HCT116 (cell line): Measurements from ENCODE around the gene NCAPG2. TPM values are rescaled to one million over a fixed set of nuclear protein-coding genes. Genes with fewer than 3 reads are reported as not detected.

Source experiments
- ATAC-seq: fragments of 200-7000 bp; cut with Tn5 transposase; 2 replicates; pipeline ENCODE4 v1.9.1; 2020; ENCODE audit warnings: mild to moderate bottlenecking, moderate library complexity
- BruUV-seq: library from RNA; stranded (reverse); fragments of 400-500 nt; replicated peaks from 2 replicates; lab custom pipeline; 2021; lab: Mats Ljungman, UMichigan
- CTCF ChIA-PET: fragments of 300-600 bp; sonication (Branson Sonifier 250); formaldehyde crosslinking; loops from one replicate; lab custom pipeline; 2021; ENCODE audit warnings: antibody characterized with exemption; lab: Charles Lee
- POLR2A ChIA-PET: fragments of 300-600, 350-600 bp; sonication (Branson Sonifier 250); formaldehyde crosslinking; loops from one replicate; lab custom pipeline; 2021; ENCODE audit warnings: antibody characterized with exemption; lab: Charles Lee
- RAD21 ChIA-PET, 2 experiments: fragments of 300-600 bp; sonication (Branson Sonifier 250); formaldehyde crosslinking; loops; one replicate each; lab custom pipeline; 2023; ENCODE audit warnings: low total read pairs in 2 of 2; ENCODE audit not compliant: uncharacterized antibody in 2 of 2, unreplicated experiment in 2 of 2, low non-redundant PET in 1 of 2; lab: Charles Lee
- DNase-seq: peaks from one replicate; pipeline ENCODE4 v3.0.0-alpha.2; 2010; ENCODE audit warnings: low read depth, low spot score
- H2AFZ ChIP-seq: fragments of 200-600 bp; shearing (Covaris generic), sonication (generic); 2 replicates; pipeline ENCODE4 v1.6.1; 2017; ENCODE audit warnings: low read depth, mixed run types, mixed read lengths, antibody characterized with exemption, low read length; ENCODE audit not compliant: poor library complexity, severe bottlenecking
- H3K27ac ChIP-seq: 2 replicates; pipeline ENCODE4 v1.5.1; 2012; ENCODE audit warnings: low read depth, low read length
- H3K27me3 ChIP-seq: fragments of 200-600 bp; sonication (generic); 2 replicates; pipeline ENCODE4 v1.6.1; 2016; ENCODE audit warnings: mixed run types, low read length, mixed read lengths; ENCODE audit not compliant: insufficient read depth
- H3K36me3 ChIP-seq, 2 experiments: fragments of 200-500 bp in 1 of 2; fragments of 200-600 bp in 1 of 2; sonication (Bioruptor generic) in 1 of 2; sonication (generic) in 1 of 2; 2 replicates each; pipeline versions ENCODE4 v1.5.1 to v1.6.1; 2014 to 2016; ENCODE audit warnings: low read length in 2 of 2, inconsistent platforms in 1 of 2, mixed read lengths in 1 of 2, mixed run types in 1 of 2; ENCODE audit not compliant: insufficient read depth in 2 of 2, control insufficient read depth in 1 of 2
- H3K4me1 ChIP-seq, 2 experiments: fragments of 200-600 bp in 1 of 2; sonication (generic) in 1 of 2; 2 replicates each; pipeline versions ENCODE4 v1.5.1 to v1.6.1; 2012 to 2017; ENCODE audit warnings: low read length in 2 of 2, inconsistent platforms in 1 of 2, mild to moderate bottlenecking in 1 of 2, mixed read lengths in 1 of 2, mixed run types in 1 of 2, moderate library complexity in 1 of 2; ENCODE audit not compliant: insufficient read depth in 2 of 2, control insufficient read depth in 1 of 2
- H3K4me2 ChIP-seq: fragments of 200-600 bp; sonication (generic); 2 replicates; pipeline ENCODE4 v1.6.1; 2017; ENCODE audit warnings: mixed run types, low read length, mixed read lengths
- H3K4me3 ChIP-seq, 2 experiments: fragments of 200-600 bp in 1 of 2; sonication (generic) in 1 of 2; replicated peaks in 1 of 2; 2 replicates each; pipeline ENCODE4 v1.5.1; 2011 to 2016; ENCODE audit warnings: low read length in 2 of 2, control low read depth in 1 of 2, low read depth in 1 of 2, mild to moderate bottlenecking in 1 of 2, mixed read lengths in 1 of 2, mixed run types in 1 of 2
- H3K79me2 ChIP-seq: fragments of 200-600 bp; sonication (generic); 2 replicates; pipeline ENCODE4 v1.6.1; 2017; ENCODE audit warnings: mild to moderate bottlenecking, mixed run types, low read length, moderate library complexity, mixed read lengths; ENCODE audit not compliant: insufficient read depth
- H3K9ac ChIP-seq: fragments of 200-600 bp; sonication (generic); 2 replicates; pipeline ENCODE4 v1.6.1; 2016; ENCODE audit warnings: low read length, mixed read lengths
- H3K9me2 ChIP-seq: fragments of 200-600 bp; sonication (generic), shearing (Covaris generic); 2 replicates; pipeline ENCODE4 v1.6.1; 2017; ENCODE audit warnings: mixed run types, mild to moderate bottlenecking, moderate library complexity; ENCODE audit not compliant: insufficient read depth
- H3K9me3 ChIP-seq, 2 experiments: fragments of 200-500 bp in 1 of 2; fragments of 200-600 bp in 1 of 2; sonication (Bioruptor generic) in 1 of 2; sonication (generic) in 1 of 2; 2 replicates each; pipeline ENCODE4 v1.6.1; 2014 to 2017; ENCODE audit warnings: low read length in 2 of 2, mixed read lengths in 2 of 2, inconsistent platforms in 1 of 2, low read depth in 1 of 2, mild to moderate bottlenecking in 1 of 2, mixed run types in 1 of 2, moderate library complexity in 1 of 2; ENCODE audit not compliant: control insufficient read depth in 1 of 2, insufficient read depth in 1 of 2
- H4K20me1 ChIP-seq: fragments of 200-600 bp; sonication (generic), shearing (Covaris generic); 2 replicates; pipeline ENCODE4 v1.6.1; 2017; ENCODE audit warnings: mixed run types, mild to moderate bottlenecking, moderate library complexity; ENCODE audit not compliant: insufficient read depth
- CEBPB ChIP-seq: IDR thresholded peaks from 2 replicates; pipeline ENCODE4 v1.6.1; 2012; ENCODE audit warnings: low read depth
- CTCF ChIP-seq, 3 experiments: fragments of 200-600 bp in 1 of 3; sonication (generic) in 1 of 3; IDR thresholded peaks in 2 of 3; conservative IDR thresholded peaks in 1 of 3; 2 replicates each; pipeline ENCODE4 v1.5.1; 2012 to 2017; ENCODE audit warnings: low read depth in 2 of 3, low read length in 2 of 3, antibody characterized with exemption in 1 of 3, borderline replicate concordance in 1 of 3, control low read depth in 1 of 3, mild to moderate bottlenecking in 1 of 3, mixed read lengths in 1 of 3, mixed run types in 1 of 3, moderate library complexity in 1 of 3; ENCODE audit not compliant: insufficient read depth in 1 of 3
- EZH2phosphoT487 ChIP-seq: fragments of 200-600 bp; IDR thresholded peaks from 2 replicates; pipeline ENCODE4 v1.6.1; 2018; ENCODE audit warnings: antibody characterized with exemption, borderline replicate concordance
- MAX ChIP-seq: IDR thresholded peaks from 2 replicates; pipeline ENCODE4 v1.6.1; 2012
- POLR2AphosphoS5 ChIP-seq: IDR thresholded peaks from 2 replicates; pipeline ENCODE4 v1.6.1; 2011; ENCODE audit warnings: mild to moderate bottlenecking, low read depth, low read length, moderate library complexity
- RAD21 ChIP-seq: IDR thresholded peaks from 2 replicates; pipeline ENCODE4 v1.6.1; 2012; ENCODE audit warnings: low read depth, mild to moderate bottlenecking
- REST ChIP-seq: IDR thresholded peaks from 2 replicates; pipeline ENCODE4 v1.6.1; 2012; ENCODE audit warnings: low read depth
- SIN3A ChIP-seq: IDR thresholded peaks from 2 replicates; pipeline ENCODE4 v1.6.1; 2012; ENCODE audit warnings: low read depth
- YY1 ChIP-seq: IDR thresholded peaks from 2 replicates; pipeline ENCODE4 v1.6.1; 2011; ENCODE audit warnings: low read length, low read depth, moderate library complexity, mild to moderate bottlenecking; ENCODE audit not compliant: insufficient replicate concordance; ENCODE audit errors: extremely low read depth
- ZBTB33 ChIP-seq: IDR thresholded peaks from 2 replicates; pipeline ENCODE4 v1.6.1; 2011; ENCODE audit warnings: mild to moderate bottlenecking, low read length, moderate library complexity; ENCODE audit not compliant: insufficient replicate concordance; ENCODE audit errors: extremely low read depth
- ZFX ChIP-seq: fragments of 450-650 bp; IDR thresholded peaks from 2 replicates; pipeline ENCODE4 v1.6.1; 2017
- intact Hi-C: fragments of 100-400 bp; cut with micrococcal nuclease; formaldehyde crosslinking; loops from 2 replicates; pipeline ENCODE4 v1.10.0; 2022
- total RNA-seq: library from RNA; stranded (reverse); gene quantifications from one replicate; pipeline ENCODE4 v1.2.1, GENCODE V29; 2021; ENCODE audit not compliant: unreplicated experiment

The NCAPG2 gene
- total RNA-seq, 1 experiment from 2014 or later, result 73.1 TPM

GRCh38 chr7:158720112-158720511, 15.5 kb upstream of the NCAPG2 start:
- ChIA-PET CTCF (no interaction called here), POLR2A (no interaction called here), RAD21 (no interaction called here)
- Histone ChIP-seq H3K4me1 (no peaks in the 10 kb centered on the region), H3K27me3 (peaks cover 20% of the 10 kb centered on the region; the same call in 1 of the 2 replicates), H3K36me3 (no peaks in the 10 kb centered on the region; a peak in 1 of 4 replicates), H3K9me2 (no peaks in the 10 kb centered on the region), H3K4me3 (no peak overlapping the region), H3K79me2 (no peaks in the 10 kb centered on the region), H4K20me1 (no peaks in the 10 kb centered on the region), H3K4me2 (no peak overlapping the region)
- intact Hi-C loops, result no loop called here
- DNase-seq (no peak), ATAC-seq (no peak)
- no TSS peak for BruUV-seq
- TF ChIP-seq ZFX (no peak), POLR2AphosphoS5 (no peak), EZH2phosphoT487 (no peak), CEBPB (no peak), REST (no peak), ZBTB33 (no peak), CTCF (IDR thresholded peaks at IDR 0.05 in 2 of 3, conservative IDR thresholded peaks at IDR 0.05 in 1 of 3; ENCODE audit: borderline replicate concordance in 1 of 3, insufficient read depth in 1 of 3, low read depth in 2 of 3, low read length in 2 of 3) (no peak), SIN3A (no peak), RAD21 (no peak), YY1 (no peak), MAX (no peak)
- TF ChIP-seq, all 23 proteins: peak for 0
- Histone ChIP-seq H3K9ac (no peak overlapping the region), H3K27ac (no peak overlapping the region), H3K9me3 (no peaks in the 10 kb centered on the region), H2AFZ (no peak overlapping the region)
